Stomach (tissue), 4 donors: ENCODE measurements around the gene RASGRP1.

Experiments
- POLR2A ChIP-seq, 4 donors: fragments of 450-650 bp; IDR thresholded peaks; one replicate each; pipeline ENCODE4 v1.6.1; 2016; ENCODE audit warnings: antibody characterized with exemption in 4 of 4, control low read depth in 2 of 4, mild to moderate bottlenecking in 1 of 4, moderate library complexity in 1 of 4
- POLR2AphosphoS5 ChIP-seq, 3 donors: sonication (generic); formaldehyde crosslinking; IDR thresholded peaks; one replicate each; pipeline ENCODE4 v1.6.1; 2016; ENCODE audit warnings: antibody characterized with exemption in 3 of 3
- TF ChIP-seq, protein P1 (sequence below), 7 experiments: fragments of 450-650 bp in 4 of 7; fragments of 200-600 bp in 3 of 7; sonication (generic) in 3 of 7; IDR thresholded peaks; one replicate each; pipeline ENCODE4 v1.5.1; 2016 to 2019; ENCODE audit warnings: antibody characterized with exemption in 7 of 7, control low read depth in 2 of 7, mild to moderate bottlenecking in 1 of 7

DNA sequence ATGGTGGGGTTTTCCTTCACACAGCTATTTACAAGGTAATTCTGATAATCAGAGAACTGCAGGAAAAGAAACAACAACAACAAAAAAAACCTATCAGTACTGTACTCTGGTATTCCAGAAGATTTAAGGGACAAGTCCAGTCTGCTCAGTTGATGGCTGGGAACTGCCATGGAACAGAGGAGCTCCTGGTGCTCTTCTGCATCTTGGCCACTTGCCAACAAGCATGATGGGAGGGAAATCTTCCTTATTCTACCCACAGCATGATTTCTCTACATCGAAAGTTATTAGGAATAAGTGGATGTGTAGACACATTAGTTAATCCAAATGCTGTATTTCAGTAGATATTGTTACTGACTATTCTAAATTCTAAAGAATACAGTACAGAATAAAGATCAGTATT is 51.7 kb downstream of the RASGRP1 start:
- TF ChIP-seq, protein P1, sequence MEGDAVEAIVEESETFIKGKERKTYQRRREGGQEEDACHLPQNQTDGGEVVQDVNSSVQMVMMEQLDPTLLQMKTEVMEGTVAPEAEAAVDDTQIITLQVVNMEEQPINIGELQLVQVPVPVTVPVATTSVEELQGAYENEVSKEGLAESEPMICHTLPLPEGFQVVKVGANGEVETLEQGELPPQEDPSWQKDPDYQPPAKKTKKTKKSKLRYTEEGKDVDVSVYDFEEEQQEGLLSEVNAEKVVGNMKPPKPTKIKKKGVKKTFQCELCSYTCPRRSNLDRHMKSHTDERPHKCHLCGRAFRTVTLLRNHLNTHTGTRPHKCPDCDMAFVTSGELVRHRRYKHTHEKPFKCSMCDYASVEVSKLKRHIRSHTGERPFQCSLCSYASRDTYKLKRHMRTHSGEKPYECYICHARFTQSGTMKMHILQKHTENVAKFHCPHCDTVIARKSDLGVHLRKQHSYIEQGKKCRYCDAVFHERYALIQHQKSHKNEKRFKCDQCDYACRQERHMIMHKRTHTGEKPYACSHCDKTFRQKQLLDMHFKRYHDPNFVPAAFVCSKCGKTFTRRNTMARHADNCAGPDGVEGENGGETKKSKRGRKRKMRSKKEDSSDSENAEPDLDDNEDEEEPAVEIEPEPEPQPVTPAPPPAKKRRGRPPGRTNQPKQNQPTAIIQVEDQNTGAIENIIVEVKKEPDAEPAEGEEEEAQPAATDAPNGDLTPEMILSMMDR (IDR thresholded peaks at IDR 0.05), result no peak
- no peak for TF ChIP-seq POLR2A (IDR thresholded peaks at IDR 0.05)
- TF ChIP-seq POLR2AphosphoS5 (IDR thresholded peaks at IDR 0.05), result no peak
